OCI-LY1 (cell line): ENCODE data around the gene PPP1CB.

ENCODE experiments used
- H2AFZ ChIP-seq: fragments of 200-600 bp; sonication (generic), shearing (Covaris generic); 2 replicates; pipeline ENCODE4 v1.6.0; 2014; ENCODE audit warnings: antibody characterized with exemption, mild to moderate bottlenecking, low read length
- H3F3A ChIP-seq: fragments of 200-600 bp; sonication (generic), shearing (Covaris generic); 2 replicates; pipeline ENCODE4 v1.6.0; 2014; ENCODE audit warnings: mild to moderate bottlenecking, antibody characterized with exemption, low read length, moderate library complexity; ENCODE audit not compliant: insufficient read depth
- H3K27ac ChIP-seq: fragments of 200-600 bp; sonication (generic); 2 replicates; pipeline ENCODE4 v1.5.1; 2014; ENCODE audit warnings: low read length, mixed run types, mild to moderate bottlenecking, low read depth; ENCODE audit not compliant: poor library complexity, severe bottlenecking
- H3K27me3 ChIP-seq: fragments of 200-600 bp; sonication (generic); 2 replicates; pipeline ENCODE4 v1.6.0; 2014; ENCODE audit warnings: antibody characterized with exemption, mild to moderate bottlenecking, low read length, moderate library complexity; ENCODE audit not compliant: insufficient read depth
- H3K36me3 ChIP-seq: fragments of 200-600 bp; sonication (generic); 2 replicates; pipeline ENCODE4 v1.6.1; 2014; ENCODE audit warnings: mild to moderate bottlenecking, antibody characterized with exemption, low read length, moderate library complexity, mixed read lengths; ENCODE audit not compliant: insufficient read depth
- H3K4me1 ChIP-seq: fragments of 200-600 bp; sonication (generic); 2 replicates; pipeline ENCODE4 v1.5.1; 2014; ENCODE audit warnings: mild to moderate bottlenecking, low read length, moderate library complexity; ENCODE audit not compliant: insufficient read depth, severe bottlenecking
- H3K4me2 ChIP-seq: fragments of 200-600 bp; sonication (generic), shearing (Covaris generic); 2 replicates; pipeline ENCODE4 v1.6.1; 2014; ENCODE audit warnings: low read length
- H3K4me3 ChIP-seq: fragments of 200-600 bp; sonication (generic); 2 replicates; pipeline ENCODE4 v1.5.1; 2014; ENCODE audit warnings: low read length, low read depth, mild to moderate bottlenecking, mixed read lengths; ENCODE audit not compliant: poor library complexity, severe bottlenecking
- H3K79me2 ChIP-seq: fragments of 200-600 bp; shearing (Covaris generic); 2 replicates; pipeline ENCODE4 v1.6.1; 2016; ENCODE audit warnings: mixed run types, low read length, mixed read lengths; ENCODE audit not compliant: insufficient read depth
- H3K9ac ChIP-seq: fragments of 200-600 bp; sonication (generic), shearing (Covaris generic); 2 replicates; pipeline ENCODE4 v1.6.1; 2014; ENCODE audit warnings: mild to moderate bottlenecking, low read length, mixed read lengths
- H3K9me2 ChIP-seq: fragments of 200-600 bp; sonication (generic), shearing (Covaris generic); 2 replicates; pipeline ENCODE4 v1.6.1; 2014; ENCODE audit warnings: low read depth, mild to moderate bottlenecking, low read length, mixed read lengths
- H3K9me3 ChIP-seq: fragments of 200-600 bp; shearing (Covaris generic); 2 replicates; pipeline ENCODE4 v1.6.1; 2014; ENCODE audit warnings: low read length, mixed read lengths
- H4K20me1 ChIP-seq: fragments of 200-600 bp; sonication (generic), shearing (Covaris generic); 2 replicates; pipeline ENCODE4 v1.6.0; 2016; ENCODE audit warnings: mild to moderate bottlenecking, low read length; ENCODE audit not compliant: insufficient read depth
- EZH2 ChIP-seq: fragments of 200-600 bp; sonication (generic), shearing (Covaris generic); IDR thresholded peaks from 2 replicates; pipeline ENCODE4 v1.8.0; 2017; ENCODE audit warnings: borderline replicate concordance, mixed run types, mild to moderate bottlenecking, antibody characterized with exemption, low read length, moderate library complexity, mixed read lengths
- TF ChIP-seq, protein P1 (sequence below): fragments of 200-600 bp; sonication (generic), shearing (Covaris generic); IDR thresholded peaks from 2 replicates; pipeline ENCODE4 v1.5.1; 2017; ENCODE audit warnings: mild to moderate bottlenecking, antibody characterized with exemption, low read length, moderate library complexity, mixed read lengths

Gene PPP1CB

DNA sequence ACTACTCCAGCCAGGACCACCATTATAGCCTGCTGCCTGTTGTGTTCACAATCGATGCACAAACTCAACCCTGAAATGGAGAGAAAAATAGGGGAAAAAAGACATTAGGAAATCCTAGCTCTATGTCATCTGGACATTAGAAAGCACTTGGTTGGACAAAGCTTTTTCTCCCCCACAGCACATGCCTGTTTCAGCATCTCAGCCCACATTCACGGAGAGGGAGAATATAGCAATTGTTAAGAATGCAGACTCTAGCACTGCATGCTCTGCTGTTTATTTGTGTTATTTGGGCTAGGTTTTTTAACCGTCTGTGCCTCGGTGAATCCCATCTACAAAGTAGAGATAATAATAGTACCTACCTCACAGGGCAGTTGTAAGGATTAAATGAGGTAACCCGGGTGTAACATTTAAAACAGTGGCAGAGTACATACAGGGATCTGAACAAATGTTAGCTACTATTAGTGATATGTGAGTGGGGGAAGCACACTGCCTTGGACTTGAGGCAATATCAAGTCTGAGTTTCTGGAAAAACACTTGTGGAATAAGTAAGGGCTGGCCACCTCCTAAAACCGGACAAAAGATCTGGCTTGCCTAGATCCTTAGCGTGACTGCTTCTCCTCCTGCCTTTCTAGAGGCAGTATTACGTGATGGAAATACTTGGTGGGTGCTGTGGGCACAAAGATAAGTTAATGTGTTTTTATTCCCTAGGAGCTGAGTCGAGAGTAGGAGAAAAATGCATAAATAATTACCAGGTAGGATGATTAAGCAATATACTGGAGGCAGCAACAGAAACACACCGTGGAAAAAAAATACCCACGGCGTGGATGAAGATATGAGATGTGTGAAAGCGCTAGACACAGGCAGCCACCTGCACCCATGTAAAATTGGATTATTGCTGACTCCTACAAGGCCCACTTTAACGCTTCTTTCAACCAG, 1.0 kb upstream of the PPP1CB start:
- H4K20me1 ChIP-seq: no peaks in the 10 kb centered on the region
- H3K9ac ChIP-seq: peak overlapping the region; percentile 94
- H3K4me2 ChIP-seq: peak overlapping the region; percentile 87
- H3K27ac ChIP-seq: peak overlapping the region; percentile 86
- no peaks in the 10 kb centered on the region for H3K9me2 ChIP-seq
- no peaks in the 10 kb centered on the region for H3K9me3 ChIP-seq
- H3F3A ChIP-seq: no peaks in the 10 kb centered on the region
- peak overlapping the region; percentile 90 for H3K4me3 ChIP-seq
- no peaks in the 10 kb centered on the region for H3K27me3 ChIP-seq
- peaks cover 36% of the 10 kb centered on the region for H3K79me2 ChIP-seq
- TF ChIP-seq, protein P1, sequence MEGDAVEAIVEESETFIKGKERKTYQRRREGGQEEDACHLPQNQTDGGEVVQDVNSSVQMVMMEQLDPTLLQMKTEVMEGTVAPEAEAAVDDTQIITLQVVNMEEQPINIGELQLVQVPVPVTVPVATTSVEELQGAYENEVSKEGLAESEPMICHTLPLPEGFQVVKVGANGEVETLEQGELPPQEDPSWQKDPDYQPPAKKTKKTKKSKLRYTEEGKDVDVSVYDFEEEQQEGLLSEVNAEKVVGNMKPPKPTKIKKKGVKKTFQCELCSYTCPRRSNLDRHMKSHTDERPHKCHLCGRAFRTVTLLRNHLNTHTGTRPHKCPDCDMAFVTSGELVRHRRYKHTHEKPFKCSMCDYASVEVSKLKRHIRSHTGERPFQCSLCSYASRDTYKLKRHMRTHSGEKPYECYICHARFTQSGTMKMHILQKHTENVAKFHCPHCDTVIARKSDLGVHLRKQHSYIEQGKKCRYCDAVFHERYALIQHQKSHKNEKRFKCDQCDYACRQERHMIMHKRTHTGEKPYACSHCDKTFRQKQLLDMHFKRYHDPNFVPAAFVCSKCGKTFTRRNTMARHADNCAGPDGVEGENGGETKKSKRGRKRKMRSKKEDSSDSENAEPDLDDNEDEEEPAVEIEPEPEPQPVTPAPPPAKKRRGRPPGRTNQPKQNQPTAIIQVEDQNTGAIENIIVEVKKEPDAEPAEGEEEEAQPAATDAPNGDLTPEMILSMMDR: no peak
- TF ChIP-seq EZH2: no peak
- H3K36me3 ChIP-seq: no peaks in the 10 kb centered on the region
- peak overlapping the region; percentile 91; the same call in 1 of the 2 replicates for H2AFZ ChIP-seq
- peaks cover 34% of the 10 kb centered on the region for H3K4me1 ChIP-seq

DNA sequence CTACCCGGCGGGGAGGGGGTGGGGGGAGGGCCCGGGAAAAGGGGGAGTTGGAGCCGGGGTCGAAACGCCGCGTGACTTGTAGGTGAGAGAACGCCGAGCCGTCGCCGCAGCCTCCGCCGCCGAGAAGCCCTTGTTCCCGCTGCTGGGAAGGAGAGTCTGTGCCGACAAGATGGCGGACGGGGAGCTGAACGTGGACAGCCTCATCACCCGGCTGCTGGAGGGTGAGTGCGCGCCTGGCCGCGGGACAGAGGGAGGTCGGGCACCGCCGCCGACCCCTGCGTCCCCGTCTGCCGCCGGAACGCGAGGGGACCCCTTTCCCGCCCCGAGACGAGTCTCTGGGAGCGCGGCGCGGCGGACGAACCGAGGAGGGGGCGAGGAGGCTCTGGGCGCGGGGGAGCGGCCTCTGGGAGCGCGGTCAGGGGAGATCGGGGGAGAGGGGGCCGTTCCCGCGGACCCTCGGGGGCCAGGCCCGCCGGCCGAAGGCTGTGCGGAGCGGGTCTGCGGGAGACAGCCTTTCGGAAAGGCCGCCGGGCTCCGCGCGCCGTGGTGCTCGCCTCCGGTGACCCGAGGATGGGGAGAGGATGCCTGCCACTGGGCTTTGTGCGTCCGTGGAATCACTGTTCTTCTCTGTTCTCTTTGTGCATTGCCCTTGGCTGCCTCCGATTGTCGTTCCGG, 463 bp downstream of the PPP1CB start:
- peaks cover 49% of the 10 kb centered on the region for H3K4me1 ChIP-seq
- TF ChIP-seq EZH2: no peak
- TF ChIP-seq, protein P1: no peak
- H3K27ac ChIP-seq: peak overlapping the region; percentile 66
- peak overlapping the region; percentile 94 for H3K9ac ChIP-seq
- H2AFZ ChIP-seq: no peak overlapping the region
- H3K9me3 ChIP-seq: no peaks in the 10 kb centered on the region
- no peaks in the 10 kb centered on the region for H3K36me3 ChIP-seq
- no peaks in the 10 kb centered on the region for H3K9me2 ChIP-seq
- H3K4me2 ChIP-seq: peak overlapping the region; percentile 94
- H4K20me1 ChIP-seq: no peaks in the 10 kb centered on the region
- no peaks in the 10 kb centered on the region for H3K27me3 ChIP-seq
- H3F3A ChIP-seq: no peaks in the 10 kb centered on the region
- peaks cover 51% of the 10 kb centered on the region for H3K79me2 ChIP-seq
- H3K4me3 ChIP-seq: peak overlapping the region; percentile 90

DNA sequence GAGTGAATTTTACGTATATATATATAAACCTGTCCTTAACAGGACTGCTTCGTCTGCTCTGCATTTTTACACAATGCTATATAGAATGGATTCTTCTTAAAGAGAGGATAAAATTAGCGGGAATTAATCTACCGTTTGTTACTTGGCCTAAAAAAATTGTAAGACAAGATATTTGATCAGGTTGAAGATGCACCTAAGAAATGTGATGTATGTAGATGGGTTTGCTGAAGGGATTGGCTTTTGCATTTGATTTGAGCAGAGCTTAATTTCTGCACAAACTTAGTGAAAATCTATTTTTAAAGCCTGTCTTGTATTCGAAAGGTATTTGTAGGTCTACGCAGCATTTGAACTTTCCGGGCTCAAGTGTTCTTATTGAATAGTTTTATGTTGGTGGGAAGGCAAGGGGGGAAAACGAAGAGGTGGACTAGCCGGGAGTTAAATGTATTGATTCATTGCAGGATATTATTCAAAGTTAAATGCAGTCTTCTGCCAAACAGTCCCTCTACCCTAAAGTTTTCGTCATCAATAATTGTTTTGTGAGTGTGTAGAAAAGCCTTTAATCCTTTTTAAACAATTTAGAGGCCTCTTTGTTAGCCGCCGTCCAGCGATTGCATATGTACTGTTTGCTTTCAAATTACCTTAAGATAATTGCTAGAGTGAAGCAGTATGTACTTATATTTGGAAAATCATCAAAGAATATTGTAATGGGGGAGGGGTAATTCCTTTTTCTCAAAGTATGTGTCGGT, 1.2 kb downstream of the PPP1CB start:
- H3K9me3 ChIP-seq: no peaks in the 10 kb centered on the region
- peak overlapping the region; percentile 94 for H3K9ac ChIP-seq
- peaks cover 57% of the 10 kb centered on the region for H3K4me1 ChIP-seq
- peak overlapping the region; percentile 66 for H3K27ac ChIP-seq
- peaks cover 58% of the 10 kb centered on the region for H3K79me2 ChIP-seq
- H3K36me3 ChIP-seq: no peaks in the 10 kb centered on the region
- H3K4me3 ChIP-seq: peak overlapping the region; percentile 90
- H2AFZ ChIP-seq: no peak overlapping the region
- no peaks in the 10 kb centered on the region for H4K20me1 ChIP-seq
- H3F3A ChIP-seq: no peaks in the 10 kb centered on the region
- H3K9me2 ChIP-seq: no peaks in the 10 kb centered on the region
- TF ChIP-seq, protein P1: no peak
- no peak for TF ChIP-seq EZH2
- H3K4me2 ChIP-seq: peak overlapping the region; percentile 94
- H3K27me3 ChIP-seq: no peaks in the 10 kb centered on the region
